GM12878 (cell line): ENCODE measurements around the gene WWOX. TPM values are rescaled to one million over a fixed set of nuclear protein-coding genes. Genes with fewer than 3 reads are reported as not detected.

Source experiments
- ETV6 ChIP-seq, 2 experiments: fragments of 450-650 bp in 1 of 2; IDR thresholded peaks in 1 of 2; conservative IDR thresholded peaks in 1 of 2; 2 replicates each; pipeline ENCODE4 v1.6.1; 2014; ENCODE audit warnings: antibody characterized with exemption in 1 of 2, borderline replicate concordance in 1 of 2, low read depth in 1 of 2, mild to moderate bottlenecking in 1 of 2, moderate library complexity in 1 of 2
- NFXL1 ChIP-seq: fragments of 450-650 bp; IDR thresholded peaks from 2 replicates; pipeline ENCODE4 v1.6.1; 2017; ENCODE audit warnings: antibody characterized with exemption, mild to moderate bottlenecking, borderline replicate concordance
- PBX3 ChIP-seq: IDR thresholded peaks from 2 replicates; pipeline ENCODE4 v1.6.1; 2011; ENCODE audit warnings: mild to moderate bottlenecking, low read depth, low read length, moderate library complexity; ENCODE audit not compliant: insufficient replicate concordance
- POLR2AphosphoS2 ChIP-seq: IDR thresholded peaks from 2 replicates; pipeline ENCODE4 v1.6.1; 2011; ENCODE audit warnings: low read depth, mild to moderate bottlenecking, low read length, improper control_type of control experiment, moderate library complexity
- SUPT20H ChIP-seq: IDR thresholded peaks from 2 replicates; pipeline ENCODE4 v1.6.1; 2011; ENCODE audit warnings: low read depth, mild to moderate bottlenecking, low read length, moderate library complexity, borderline replicate concordance; ENCODE audit not compliant: control insufficient read depth
- ZBTB11 ChIP-seq: fragments of 450-650 bp; formaldehyde crosslinking; IDR thresholded peaks from 2 replicates; pipeline ENCODE4 v1.5.0; 2022; ENCODE audit warnings: mild to moderate bottlenecking, missing genetic modification characterization
- polyA plus RNA-seq, 11 experiments: library from polyadenylated mRNA; depleted of rRNA in 4 of 11; unstranded in 6 of 11; stranded (reverse) in 5 of 11; fragments of >200 nt; fragmentation: Nextera tagmentation in 4 of 11; fragmentation: Illumina TruSeq in 1 of 11; extraction: Ambion mirVana in 4 of 11; extraction: Trizol in 1 of 11; gene quantifications; 1 replicate in 1 of 11; 2 replicates in 10 of 11; pipeline versions ENCODE4 v1.2.1 to v1.2.3, GENCODE V29; 2011 to 2016; ENCODE audit warnings: inconsistent platforms in 2 of 11, missing spikeins in 2 of 11, low read depth in 1 of 11
- total RNA-seq, 4 experiments: library from RNA; depleted of rRNA in 3 of 4; stranded (reverse); fragments of >200 nt in 3 of 4; fragmentation: Illumina TruSeq in 1 of 4; extraction: Trizol in 1 of 4; gene quantifications; 2 replicates each; pipeline versions ENCODE4 v1.2.1 to v1.2.3, GENCODE V29; 2013 to 2021

Gene WWOX
- total and polyA plus RNA-seq, 10 of the 15 experiments (the other 5 are each of a cell fraction or from before 2014, with no cell fraction given): 2.8 to 24.4 (median 17.8) TPM

- TF ChIP-seq ETV6 (conservative IDR thresholded peaks at IDR 0.05 in 1 of 2, IDR thresholded peaks at IDR 0.05 in 1 of 2; ENCODE audit: borderline replicate concordance in 1 of 2, low read depth in 1 of 2) (no peak), ZBTB11 (no peak), SUPT20H (no peak), NFXL1 (no peak), PBX3 (no peak), POLR2AphosphoS2 (no peak)
These were observed 655.3 kb downstream of the WWOX start (continued) for GRCh38 chr16:78754713-78755112.
